Endothelial cell of umbilical vein (primary cell): ENCODE measurements around the gene POLA1. TPM values are rescaled to one million over a fixed set of nuclear protein-coding genes. Genes with fewer than 3 reads are reported as not detected.

ENCODE experiments used
- BruUV-seq: library from RNA; stranded (reverse); fragments of 400-500 nt; replicated peaks from 2 replicates; lab custom pipeline; 2021; lab: Mats Ljungman, UMichigan
- CTCF ChIA-PET: fragments of 300-600, 350-600 bp; sonication (Branson Sonifier 250); formaldehyde crosslinking; loops from one replicate; lab custom pipeline; 2021; ENCODE audit warnings: antibody characterized with exemption, inconsistent platforms; lab: Charles Lee
- POLR2A ChIA-PET: fragments of 300-600, 350-600 bp; sonication (Branson Sonifier 250); formaldehyde crosslinking; loops from one replicate; lab custom pipeline; 2021; ENCODE audit warnings: antibody characterized with exemption, inconsistent platforms; lab: Charles Lee
- DNase-seq: peaks from one replicate; pipeline ENCODE4 v3.0.0-alpha.2; 2011; ENCODE audit warnings: low read depth, low spot score
- FAIRE-seq: peaks from 2 replicates; lab custom pipeline; 2011; peaks lifted over from hg19 to GRCh38; lab: Jason Lieb, UNC
- H2AFZ ChIP-seq: 2 replicates; pipeline ENCODE4 v1.6.0; 2012; ENCODE audit warnings: low read depth, low read length, control low read depth, inconsistent platforms
- H3K27ac ChIP-seq: 2 replicates; pipeline ENCODE4 v1.5.1; 2011; ENCODE audit warnings: low read depth, mild to moderate bottlenecking, control low read depth, low read length, moderate library complexity; ENCODE audit not compliant: insufficient read depth
- H3K27me3 ChIP-seq, 2 experiments: 2 replicates each; pipeline versions ENCODE4 v1.6.0 to v1.6.1; 2011; ENCODE audit warnings: low read length in 2 of 2, mixed read lengths in 1 of 2; ENCODE audit not compliant: control insufficient read depth in 2 of 2, insufficient read depth in 2 of 2
- H3K36me3 ChIP-seq, 2 experiments: 2 replicates in 1 of 2; 3 replicates in 1 of 2; pipeline ENCODE4 v1.5.1; 2011; ENCODE audit warnings: low read length in 2 of 2, mild to moderate bottlenecking in 1 of 2, moderate library complexity in 1 of 2; ENCODE audit not compliant: control insufficient read depth in 2 of 2, insufficient read depth in 2 of 2; ENCODE audit errors: extremely low read depth in 1 of 2
- H3K4me1 ChIP-seq: 3 replicates; pipeline ENCODE4 v1.5.1; 2011; ENCODE audit warnings: mild to moderate bottlenecking, low read length; ENCODE audit not compliant: control insufficient read depth, insufficient read depth; ENCODE audit errors: extremely low read depth
- H3K4me2 ChIP-seq: 2 replicates; pipeline ENCODE4 v1.6.1; 2011; ENCODE audit warnings: low read length, control low read depth, mixed read lengths; ENCODE audit not compliant: insufficient read depth
- H3K4me3 ChIP-seq, 3 experiments: fragments of 200-600 bp in 1 of 3; sonication (generic), shearing (Covaris generic) in 1 of 3; replicated peaks in 1 of 3; 2 replicates each; pipeline ENCODE4 v1.5.1; 2011 to 2016; ENCODE audit warnings: control low read depth in 3 of 3, low read length in 3 of 3, mild to moderate bottlenecking in 2 of 3, inconsistent platforms in 1 of 3, low read depth in 1 of 3, moderate library complexity in 1 of 3; ENCODE audit not compliant: insufficient read depth in 1 of 3
- H3K79me2 ChIP-seq: 2 replicates; pipeline ENCODE4 v1.6.0; 2012; ENCODE audit warnings: low read length, inconsistent platforms; ENCODE audit not compliant: control insufficient read depth, insufficient read depth
- H3K9ac ChIP-seq: replicated peaks from 2 replicates; pipeline ENCODE3; 2011; ENCODE audit warnings: low read length, control low read depth; ENCODE audit not compliant: insufficient read depth; ENCODE audit errors: extremely low read depth
- H3K9me1 ChIP-seq: replicated peaks from 3 replicates; pipeline ENCODE4 v1.6.0; 2011; ENCODE audit warnings: mild to moderate bottlenecking, low read length; ENCODE audit not compliant: control insufficient read depth, insufficient read depth; ENCODE audit errors: extremely low read depth
- H3K9me3 ChIP-seq: replicated peaks from 2 replicates; pipeline ENCODE4 v1.5.1; 2012; ENCODE audit warnings: low read length, inconsistent platforms; ENCODE audit not compliant: control insufficient read depth, insufficient read depth
- H4K20me1 ChIP-seq: replicated peaks from 2 replicates; pipeline ENCODE3; 2011; ENCODE audit warnings: mild to moderate bottlenecking, low read length; ENCODE audit not compliant: control insufficient read depth, insufficient read depth; ENCODE audit errors: extremely low read depth
- EZH2 ChIP-seq: IDR thresholded peaks from 2 replicates; pipeline ENCODE4 v1.6.1; 2012; ENCODE audit warnings: borderline replicate concordance, low read depth, mild to moderate bottlenecking, moderate library complexity, low read length, inconsistent platforms; ENCODE audit not compliant: severe bottlenecking
- MYC ChIP-seq: IDR thresholded peaks from one replicate; pipeline ENCODE4 v1.6.1; 2011; ENCODE audit warnings: mild to moderate bottlenecking, low read depth, low read length
- POLR2A ChIP-seq: IDR thresholded peaks from 2 replicates; pipeline ENCODE4 v1.6.1; 2012; ENCODE audit warnings: low read depth, mild to moderate bottlenecking, control low read depth, low read length
- dilution Hi-C: fragments of 300-500 bp; cut with MboI; formaldehyde crosslinking; loops from one replicate; pipeline ENCODE4 v1.15.0; 2019; ENCODE audit warnings: low sequenced_read_pairs; ENCODE audit not compliant: extremely low pct_ligation_motif_present
- intact Hi-C: fragments of 100-400 bp; cut with micrococcal nuclease; formaldehyde crosslinking; loops from one replicate; pipeline ENCODE4 v1.10.0; 2022
- polyA plus RNA-seq, 4 experiments: library from polyadenylated mRNA; depleted of rRNA in 3 of 4; stranded (reverse) in 3 of 4; unstranded in 1 of 4; fragments of >200 nt; gene quantifications; 2 replicates each; pipeline versions ENCODE4 v1.2.1 to v1.2.3, GENCODE V29; 2011 to 2012; ENCODE audit warnings: missing spikeins in 1 of 4
- total RNA-seq: library from RNA; stranded (reverse); gene quantifications from 2 replicates; pipeline ENCODE4 v1.2.3, GENCODE V29; 2021
- TF ChIP-seq, protein P1 (sequence below), 2 donors: IDR thresholded peaks; 1 replicate in 1 of 2; 2 replicates in 1 of 2; pipeline ENCODE4 v1.5.1; 2011; ENCODE audit warnings: low read length in 2 of 2, mild to moderate bottlenecking in 2 of 2, moderate library complexity in 2 of 2, control low read depth in 1 of 2, inconsistent platforms in 1 of 2, low read depth in 1 of 2; ENCODE audit not compliant: insufficient read depth in 1 of 2; ENCODE audit errors: extremely low read depth in 1 of 2

The POLA1 gene
- total and polyA plus RNA-seq, 2 donors (not counting 3 experiments of a cell fraction or from before 2014, with no cell fraction given), result 1.8 to 18.6 TPM

DNA sequence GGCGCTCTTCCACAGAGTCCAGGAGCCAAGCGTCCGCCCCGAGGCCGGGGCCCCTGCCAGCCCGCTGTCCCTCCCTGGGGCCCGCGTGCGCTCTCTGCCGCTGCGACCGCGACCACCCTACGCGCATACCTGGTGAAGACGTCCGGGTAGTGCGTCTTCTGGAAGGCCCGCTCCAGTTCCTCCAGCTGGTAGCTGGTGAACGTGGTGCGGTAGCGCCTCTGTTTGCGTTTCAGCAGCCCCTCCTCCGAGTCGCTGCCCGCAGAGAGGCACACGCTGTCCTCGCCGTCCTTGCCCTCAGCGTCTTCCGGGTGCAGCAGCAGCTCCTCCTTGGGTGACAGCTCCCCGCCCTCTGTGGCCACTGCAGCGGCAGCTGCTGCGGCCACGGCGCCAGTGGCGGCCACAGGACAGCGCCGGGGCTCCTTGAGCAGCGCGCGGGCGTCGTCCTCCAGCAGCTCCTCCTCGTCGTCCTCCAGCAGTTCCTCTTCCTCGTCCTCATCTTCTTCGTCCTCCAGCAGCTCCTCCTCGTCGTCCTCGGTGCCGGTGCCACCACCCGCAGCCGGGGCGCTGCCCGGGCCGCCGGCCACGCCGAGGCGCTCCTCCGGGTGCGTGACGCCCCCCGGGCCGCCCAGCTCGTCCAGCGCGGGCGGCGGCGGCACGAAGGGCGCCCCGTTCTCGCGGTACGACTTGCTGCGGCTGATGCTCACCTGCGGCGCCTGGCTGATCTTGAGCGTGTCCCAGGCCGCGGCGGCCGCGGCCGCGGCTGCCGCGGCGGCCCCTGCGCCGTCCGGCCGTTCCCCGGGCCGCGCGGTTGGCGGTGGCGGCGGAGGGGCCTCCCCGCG is 319.3 kb downstream of the POLA1 start:
- Histone ChIP-seq H3K27me3 (peaks cover 79 to 94% of the 10 kb centered on the region in 2 experiments), H3K9ac (no peak overlapping the region), H3K4me1 (peaks cover 2% of the 10 kb centered on the region), H3K9me1 (no peaks in the 10 kb centered on the region), H3K4me2 (no peak overlapping the region), H3K36me3 (no peaks in the 10 kb centered on the region), H3K27ac (no peak overlapping the region), H3K79me2 (no peaks in the 10 kb centered on the region), H4K20me1 (no peaks in the 10 kb centered on the region), H3K4me3 (no peak overlapping the region), H3K9me3 (no peaks in the 10 kb centered on the region), H2AFZ (no peak overlapping the region)
- TF ChIP-seq, protein P1, sequence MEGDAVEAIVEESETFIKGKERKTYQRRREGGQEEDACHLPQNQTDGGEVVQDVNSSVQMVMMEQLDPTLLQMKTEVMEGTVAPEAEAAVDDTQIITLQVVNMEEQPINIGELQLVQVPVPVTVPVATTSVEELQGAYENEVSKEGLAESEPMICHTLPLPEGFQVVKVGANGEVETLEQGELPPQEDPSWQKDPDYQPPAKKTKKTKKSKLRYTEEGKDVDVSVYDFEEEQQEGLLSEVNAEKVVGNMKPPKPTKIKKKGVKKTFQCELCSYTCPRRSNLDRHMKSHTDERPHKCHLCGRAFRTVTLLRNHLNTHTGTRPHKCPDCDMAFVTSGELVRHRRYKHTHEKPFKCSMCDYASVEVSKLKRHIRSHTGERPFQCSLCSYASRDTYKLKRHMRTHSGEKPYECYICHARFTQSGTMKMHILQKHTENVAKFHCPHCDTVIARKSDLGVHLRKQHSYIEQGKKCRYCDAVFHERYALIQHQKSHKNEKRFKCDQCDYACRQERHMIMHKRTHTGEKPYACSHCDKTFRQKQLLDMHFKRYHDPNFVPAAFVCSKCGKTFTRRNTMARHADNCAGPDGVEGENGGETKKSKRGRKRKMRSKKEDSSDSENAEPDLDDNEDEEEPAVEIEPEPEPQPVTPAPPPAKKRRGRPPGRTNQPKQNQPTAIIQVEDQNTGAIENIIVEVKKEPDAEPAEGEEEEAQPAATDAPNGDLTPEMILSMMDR (IDR thresholded peaks at IDR 0.05; ENCODE audit: extremely low read depth in 1 of 2, insufficient read depth in 1 of 2, low read depth in 1 of 2, low read length in 2 of 2), result no peak
- TF ChIP-seq EZH2, result peak; percentile 78
- no peak for TF ChIP-seq MYC
- no peak for TF ChIP-seq POLR2A
- intact Hi-C loops (no loop called here), dilution Hi-C loops (no loop called here)
- DNase-seq, result no peak
- no peak for FAIRE-seq
- BruUV-seq, result no TSS peak
- POLR2A ChIA-PET, result no interaction called here
- CTCF ChIA-PET, result interaction anchor here (1.5 kb wide), 1 partner anchor 175 kb away, joined by 3 read pairs; no protein-coding TSS in a partner anchor
